ENCODE data around the gene PTPRD.

DNA sequence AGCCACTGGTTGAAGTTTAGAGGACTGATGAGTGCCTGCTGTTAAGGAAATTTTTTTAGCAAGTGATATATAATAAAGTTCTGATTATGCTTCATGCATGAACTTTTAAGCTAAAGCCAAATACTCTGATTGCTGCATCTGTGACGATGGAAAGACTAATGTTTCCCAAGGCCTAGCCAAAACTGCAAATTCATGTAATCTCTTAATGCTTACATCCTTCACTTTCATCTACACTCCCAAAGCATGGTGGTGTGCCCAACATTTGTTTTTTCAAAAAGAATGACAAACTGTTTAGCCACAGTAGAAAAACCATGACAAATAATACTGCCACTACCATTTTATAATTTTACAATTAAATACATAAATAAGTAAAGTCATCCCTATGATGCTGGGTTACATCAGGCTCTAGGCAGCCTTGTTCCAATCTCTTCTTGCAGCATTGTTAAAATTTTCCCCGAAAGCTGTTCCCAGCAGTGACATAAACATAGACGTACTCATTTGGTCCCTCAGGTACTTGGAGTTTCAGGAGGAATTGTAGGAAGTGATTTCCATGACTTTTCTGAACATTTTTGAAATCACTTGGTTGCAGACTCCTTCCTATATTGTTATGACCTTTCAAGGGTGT, 2187.9 kb downstream of the PTPRD start:
- no peak for TF ChIP-seq ZNF121 (tag by site-specific recombination; IDR thresholded peaks at IDR 0.05)
- TF ChIP-seq, protein P1, sequence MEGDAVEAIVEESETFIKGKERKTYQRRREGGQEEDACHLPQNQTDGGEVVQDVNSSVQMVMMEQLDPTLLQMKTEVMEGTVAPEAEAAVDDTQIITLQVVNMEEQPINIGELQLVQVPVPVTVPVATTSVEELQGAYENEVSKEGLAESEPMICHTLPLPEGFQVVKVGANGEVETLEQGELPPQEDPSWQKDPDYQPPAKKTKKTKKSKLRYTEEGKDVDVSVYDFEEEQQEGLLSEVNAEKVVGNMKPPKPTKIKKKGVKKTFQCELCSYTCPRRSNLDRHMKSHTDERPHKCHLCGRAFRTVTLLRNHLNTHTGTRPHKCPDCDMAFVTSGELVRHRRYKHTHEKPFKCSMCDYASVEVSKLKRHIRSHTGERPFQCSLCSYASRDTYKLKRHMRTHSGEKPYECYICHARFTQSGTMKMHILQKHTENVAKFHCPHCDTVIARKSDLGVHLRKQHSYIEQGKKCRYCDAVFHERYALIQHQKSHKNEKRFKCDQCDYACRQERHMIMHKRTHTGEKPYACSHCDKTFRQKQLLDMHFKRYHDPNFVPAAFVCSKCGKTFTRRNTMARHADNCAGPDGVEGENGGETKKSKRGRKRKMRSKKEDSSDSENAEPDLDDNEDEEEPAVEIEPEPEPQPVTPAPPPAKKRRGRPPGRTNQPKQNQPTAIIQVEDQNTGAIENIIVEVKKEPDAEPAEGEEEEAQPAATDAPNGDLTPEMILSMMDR (tag by site-specific recombination; IDR thresholded peaks at IDR 0.05) = no peak
- TF ChIP-seq, protein P2, sequence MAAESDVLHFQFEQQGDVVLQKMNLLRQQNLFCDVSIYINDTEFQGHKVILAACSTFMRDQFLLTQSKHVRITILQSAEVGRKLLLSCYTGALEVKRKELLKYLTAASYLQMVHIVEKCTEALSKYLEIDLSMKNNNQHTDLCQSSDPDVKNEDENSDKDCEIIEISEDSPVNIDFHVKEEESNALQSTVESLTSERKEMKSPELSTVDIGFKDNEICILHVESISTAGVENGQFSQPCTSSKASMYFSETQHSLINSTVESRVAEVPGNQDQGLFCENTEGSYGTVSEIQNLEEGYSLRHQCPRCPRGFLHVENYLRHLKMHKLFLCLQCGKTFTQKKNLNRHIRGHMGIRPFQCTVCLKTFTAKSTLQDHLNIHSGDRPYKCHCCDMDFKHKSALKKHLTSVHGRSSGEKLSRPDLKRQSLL (tag by site-specific recombination; IDR thresholded peaks at IDR 0.05) = no peak
- no peak for TF ChIP-seq ZNF423 (tag by site-specific recombination; IDR thresholded peaks at IDR 0.05)
- no peak for TF ChIP-seq ZNF404 (tag by site-specific recombination; IDR thresholded peaks at IDR 0.05)
- TF ChIP-seq, protein P3, sequence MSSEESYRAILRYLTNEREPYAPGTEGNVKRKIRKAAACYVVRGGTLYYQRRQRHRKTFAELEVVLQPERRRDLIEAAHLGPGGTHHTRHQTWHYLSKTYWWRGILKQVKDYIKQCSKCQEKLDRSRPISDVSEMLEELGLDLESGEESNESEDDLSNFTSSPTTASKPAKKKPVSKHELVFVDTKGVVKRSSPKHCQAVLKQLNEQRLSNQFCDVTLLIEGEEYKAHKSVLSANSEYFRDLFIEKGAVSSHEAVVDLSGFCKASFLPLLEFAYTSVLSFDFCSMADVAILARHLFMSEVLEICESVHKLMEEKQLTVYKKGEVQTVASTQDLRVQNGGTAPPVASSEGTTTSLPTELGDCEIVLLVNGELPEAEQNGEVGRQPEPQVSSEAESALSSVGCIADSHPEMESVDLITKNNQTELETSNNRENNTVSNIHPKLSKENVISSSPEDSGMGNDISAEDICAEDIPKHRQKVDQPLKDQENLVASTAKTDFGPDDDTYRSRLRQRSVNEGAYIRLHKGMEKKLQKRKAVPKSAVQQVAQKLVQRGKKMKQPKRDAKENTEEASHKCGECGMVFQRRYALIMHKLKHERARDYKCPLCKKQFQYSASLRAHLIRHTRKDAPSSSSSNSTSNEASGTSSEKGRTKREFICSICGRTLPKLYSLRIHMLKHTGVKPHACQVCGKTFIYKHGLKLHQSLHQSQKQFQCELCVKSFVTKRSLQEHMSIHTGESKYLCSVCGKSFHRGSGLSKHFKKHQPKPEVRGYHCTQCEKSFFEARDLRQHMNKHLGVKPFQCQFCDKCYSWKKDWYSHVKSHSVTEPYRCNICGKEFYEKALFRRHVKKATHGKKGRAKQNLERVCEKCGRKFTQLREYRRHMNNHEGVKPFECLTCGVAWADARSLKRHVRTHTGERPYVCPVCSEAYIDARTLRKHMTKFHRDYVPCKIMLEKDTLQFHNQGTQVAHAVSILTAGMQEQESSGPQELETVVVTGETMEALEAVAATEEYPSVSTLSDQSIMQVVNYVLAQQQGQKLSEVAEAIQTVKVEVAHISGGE (tag by site-specific recombination; conservative IDR thresholded peaks at IDR 0.05; ENCODE audit: low read depth) = no peak
- TF ChIP-seq YY1 (tag by site-specific recombination; IDR thresholded peaks at IDR 0.05) = no peak
- TF ChIP-seq ZNF202 (tag by site-specific recombination; IDR thresholded peaks at IDR 0.05; ENCODE audit: borderline replicate concordance) = no peak
- TF ChIP-seq ZNF274 (IDR thresholded peaks at IDR 0.05; ENCODE audit: low read length) = no peak
- TF ChIP-seq ZNF274 (tag by site-specific recombination; IDR thresholded peaks at IDR 0.05; ENCODE audit: borderline replicate concordance) = no peak
- TF ChIP-seq ZBTB1 (tag by site-specific recombination; IDR thresholded peaks at IDR 0.05) = no peak
- no peak for TF ChIP-seq REPIN1 (tag by site-specific recombination; IDR thresholded peaks at IDR 0.05; ENCODE audit: low read depth)
- TF ChIP-seq ZFP37 (tag by site-specific recombination; IDR thresholded peaks at IDR 0.05) = no peak
- TF ChIP-seq ZNF324 (tag by site-specific recombination; IDR thresholded peaks at IDR 0.05) = no peak
